K562 (cell line): Measurements from ENCODE around the gene WFIKKN1. TPM values are rescaled to one million over a fixed set of nuclear protein-coding genes. Genes with fewer than 3 reads are reported as not detected.

Source experiments
- FOXM1 ChIP-seq, 2 experiments: fragments of 450-650 bp in 1 of 2; sonication (generic) in 1 of 2; formaldehyde crosslinking in 1 of 2; IDR thresholded peaks; 2 replicates each; pipeline versions ENCODE4 v1.6.1 to v1.9.0; 2017 to 2022; ENCODE audit warnings: low read depth in 2 of 2, mild to moderate bottlenecking in 2 of 2, missing genetic modification reagents in 1 of 2, moderate library complexity in 1 of 2
- KDM1A ChIP-seq, 2 experiments: fragments of 450-650 bp; IDR thresholded peaks; 2 replicates each; pipeline ENCODE4 v1.6.1; 2016; ENCODE audit warnings: mild to moderate bottlenecking in 2 of 2
- KDM5B ChIP-seq: fragments of 200-600 bp; sonication (generic); IDR thresholded peaks from 2 replicates; pipeline ENCODE4 v1.6.1; 2012; ENCODE audit warnings: low read depth, mild to moderate bottlenecking, moderate library complexity, low read length, control low read depth, inconsistent platforms; ENCODE audit not compliant: insufficient replicate concordance
- MIER1 ChIP-seq: fragments of 450-650 bp; IDR thresholded peaks from 2 replicates; pipeline ENCODE4 v1.6.1; 2016; ENCODE audit warnings: antibody characterized with exemption, mild to moderate bottlenecking, low read depth
- NCOA4 ChIP-seq: fragments of 450-650 bp; IDR thresholded peaks from 2 replicates; pipeline ENCODE4 v1.6.1; 2018; ENCODE audit warnings: mild to moderate bottlenecking; ENCODE audit not compliant: partially characterized antibody
- NR1H2 ChIP-seq: sonication (generic); formaldehyde crosslinking; IDR thresholded peaks from 2 replicates; pipeline ENCODE4 v1.4.0; 2020; ENCODE audit warnings: mild to moderate bottlenecking, missing genetic modification reagents
- NR2C1 ChIP-seq, 2 experiments: fragments of 450-650 bp; IDR thresholded peaks; 2 replicates each; pipeline ENCODE4 v1.6.1; 2017; ENCODE audit warnings: mild to moderate bottlenecking in 2 of 2, antibody characterized with exemption in 1 of 2, inconsistent platforms in 1 of 2, missing compliant biosample characterization in 1 of 2, missing genetic modification characterization in 1 of 2
- PCBP2 ChIP-seq: fragments of 200-400 bp; formaldehyde crosslinking; IDR thresholded peaks from 2 replicates; pipeline ENCODE4 v1.6.1; 2018; ENCODE audit warnings: low read length, low read depth, mild to moderate bottlenecking, moderate library complexity; ENCODE audit not compliant: poor library complexity, severe bottlenecking
- PTRF ChIP-seq: fragments of 450-650 bp; IDR thresholded peaks from 2 replicates; pipeline ENCODE4 v1.6.1; 2016; ENCODE audit warnings: mild to moderate bottlenecking, missing genetic modification characterization, missing compliant biosample characterization
- STAT5B ChIP-seq: fragments of 250-450 bp; sonication (Bioruptor Pico); IDR thresholded peaks from 2 replicates; pipeline ENCODE4 v1.8.0; 2021; ENCODE audit warnings: mild to moderate bottlenecking, inconsistent platforms
- ZNF224 ChIP-seq: sonication (generic); formaldehyde crosslinking; IDR thresholded peaks from 2 replicates; pipeline ENCODE4 v1.8.0; 2022; ENCODE audit warnings: mild to moderate bottlenecking, missing genetic modification reagents
- polyA plus RNA-seq, 8 experiments: library from polyadenylated mRNA; depleted of rRNA in 4 of 8; stranded (reverse) in 5 of 8; unstranded in 3 of 8; fragments of >200 nt; fragmentation: Nextera tagmentation in 2 of 8; fragmentation: Illumina TruSeq in 1 of 8; extraction: Ambion mirVana in 2 of 8; extraction: Trizol in 1 of 8; gene quantifications; 2 replicates each; pipeline versions ENCODE4 v1.2.1 to v1.2.3, GENCODE V29; 2011 to 2014; ENCODE audit warnings: inconsistent platforms in 1 of 8, missing spikeins in 1 of 8
- total RNA-seq, 7 experiments: library from RNA; depleted of rRNA in 6 of 7; stranded (reverse); fragments of >200 nt in 6 of 7; fragmentation: Illumina TruSeq in 2 of 7; extraction: Trizol in 2 of 7; gene quantifications; 2 replicates each; pipeline versions ENCODE4 v1.2.1 to v1.2.3, GENCODE V29; 2011 to 2021; ENCODE audit warnings: low replicate concordance in 1 of 7
- TF ChIP-seq, protein P1 (sequence below): IDR thresholded peaks from 3 replicates; pipeline ENCODE4 v1.6.1; 2011; ENCODE audit warnings: borderline replicate concordance, mild to moderate bottlenecking; ENCODE audit not compliant: insufficient read length, insufficient read depth
- TF ChIP-seq, protein P2 (sequence below): fragments of 450-650 bp; IDR thresholded peaks from 2 replicates; pipeline ENCODE4 v1.6.1; 2016; ENCODE audit warnings: low read depth
- TF ChIP-seq, protein P3 (sequence below): fragments of 250-450 bp; sonication (Bioruptor Pico); IDR thresholded peaks from 2 replicates; pipeline ENCODE4 v1.4.0; 2020; ENCODE audit warnings: mild to moderate bottlenecking

Gene WFIKKN1
- total and polyA plus RNA-seq, 9 of the 15 experiments (the other 6 are each of a cell fraction or from before 2014, with no cell fraction given) = 0.14 to 1.1 (median 0.50) TPM; not detected in 4

DNA sequence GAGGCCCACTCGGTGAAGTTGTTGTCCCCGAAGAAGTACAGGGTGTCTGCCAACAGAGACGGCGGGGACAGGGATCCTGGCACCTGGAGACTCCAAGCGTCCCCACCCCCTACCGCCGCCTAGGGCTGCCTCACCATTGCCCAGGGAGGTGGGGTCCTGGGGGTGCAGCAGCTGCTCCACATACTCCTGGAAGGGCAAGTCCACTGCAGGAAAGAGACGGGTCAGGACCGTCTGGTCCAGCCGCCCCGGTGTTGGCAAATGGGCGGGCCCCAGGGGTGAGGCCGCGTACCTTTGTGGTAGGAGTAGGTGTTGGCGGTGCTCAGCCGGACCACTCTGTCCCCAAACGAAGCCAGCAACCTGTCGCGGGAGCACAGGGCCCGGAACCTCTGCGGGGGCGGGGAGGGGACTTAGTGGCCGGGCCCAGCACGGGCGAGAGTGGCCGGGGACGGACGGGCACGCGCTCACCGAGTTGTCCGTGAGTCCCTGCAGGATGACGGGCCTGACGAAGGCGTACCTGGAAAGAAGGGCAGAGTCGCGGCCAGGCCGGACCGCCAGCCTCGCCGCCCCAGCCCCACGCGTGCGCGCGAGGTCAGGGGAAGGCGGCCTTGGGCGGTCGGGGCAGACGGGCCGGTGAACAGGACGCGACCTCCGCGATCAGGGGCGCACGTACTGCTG is 52.7 kb downstream of the WFIKKN1 start (continued):
- TF ChIP-seq ZNF224 (CRISPR knock-in tag) (no peak), KDM5B (peak; percentile 22), KDM1A (IDR thresholded peaks at IDR 0.05) (no peak), FOXM1 (IDR thresholded peaks at IDR 0.05; ENCODE audit: low read depth) (no peak), FOXM1 (CRISPR knock-in tag; IDR thresholded peaks at IDR 0.05; ENCODE audit: low read depth) (peak; percentile 71; the same call in 1 of the 2 replicates), MIER1 (no peak), NR1H2 (CRISPR knock-in tag) (0 out of 2 replicates have a peak, but pooled peaks have one; percentile 66), STAT5B (CRISPR knock-in tag) (no peak), NCOA4 (no peak), PTRF (tag) (no peak), NR2C1 (IDR thresholded peaks at IDR 0.05) (no peak), NR2C1 (tag; IDR thresholded peaks at IDR 0.05) (no peak), PCBP2 (no peak)
- TF ChIP-seq, protein P1, sequence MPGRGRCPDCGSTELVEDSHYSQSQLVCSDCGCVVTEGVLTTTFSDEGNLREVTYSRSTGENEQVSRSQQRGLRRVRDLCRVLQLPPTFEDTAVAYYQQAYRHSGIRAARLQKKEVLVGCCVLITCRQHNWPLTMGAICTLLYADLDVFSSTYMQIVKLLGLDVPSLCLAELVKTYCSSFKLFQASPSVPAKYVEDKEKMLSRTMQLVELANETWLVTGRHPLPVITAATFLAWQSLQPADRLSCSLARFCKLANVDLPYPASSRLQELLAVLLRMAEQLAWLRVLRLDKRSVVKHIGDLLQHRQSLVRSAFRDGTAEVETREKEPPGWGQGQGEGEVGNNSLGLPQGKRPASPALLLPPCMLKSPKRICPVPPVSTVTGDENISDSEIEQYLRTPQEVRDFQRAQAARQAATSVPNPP = no peak
- TF ChIP-seq, protein P2, sequence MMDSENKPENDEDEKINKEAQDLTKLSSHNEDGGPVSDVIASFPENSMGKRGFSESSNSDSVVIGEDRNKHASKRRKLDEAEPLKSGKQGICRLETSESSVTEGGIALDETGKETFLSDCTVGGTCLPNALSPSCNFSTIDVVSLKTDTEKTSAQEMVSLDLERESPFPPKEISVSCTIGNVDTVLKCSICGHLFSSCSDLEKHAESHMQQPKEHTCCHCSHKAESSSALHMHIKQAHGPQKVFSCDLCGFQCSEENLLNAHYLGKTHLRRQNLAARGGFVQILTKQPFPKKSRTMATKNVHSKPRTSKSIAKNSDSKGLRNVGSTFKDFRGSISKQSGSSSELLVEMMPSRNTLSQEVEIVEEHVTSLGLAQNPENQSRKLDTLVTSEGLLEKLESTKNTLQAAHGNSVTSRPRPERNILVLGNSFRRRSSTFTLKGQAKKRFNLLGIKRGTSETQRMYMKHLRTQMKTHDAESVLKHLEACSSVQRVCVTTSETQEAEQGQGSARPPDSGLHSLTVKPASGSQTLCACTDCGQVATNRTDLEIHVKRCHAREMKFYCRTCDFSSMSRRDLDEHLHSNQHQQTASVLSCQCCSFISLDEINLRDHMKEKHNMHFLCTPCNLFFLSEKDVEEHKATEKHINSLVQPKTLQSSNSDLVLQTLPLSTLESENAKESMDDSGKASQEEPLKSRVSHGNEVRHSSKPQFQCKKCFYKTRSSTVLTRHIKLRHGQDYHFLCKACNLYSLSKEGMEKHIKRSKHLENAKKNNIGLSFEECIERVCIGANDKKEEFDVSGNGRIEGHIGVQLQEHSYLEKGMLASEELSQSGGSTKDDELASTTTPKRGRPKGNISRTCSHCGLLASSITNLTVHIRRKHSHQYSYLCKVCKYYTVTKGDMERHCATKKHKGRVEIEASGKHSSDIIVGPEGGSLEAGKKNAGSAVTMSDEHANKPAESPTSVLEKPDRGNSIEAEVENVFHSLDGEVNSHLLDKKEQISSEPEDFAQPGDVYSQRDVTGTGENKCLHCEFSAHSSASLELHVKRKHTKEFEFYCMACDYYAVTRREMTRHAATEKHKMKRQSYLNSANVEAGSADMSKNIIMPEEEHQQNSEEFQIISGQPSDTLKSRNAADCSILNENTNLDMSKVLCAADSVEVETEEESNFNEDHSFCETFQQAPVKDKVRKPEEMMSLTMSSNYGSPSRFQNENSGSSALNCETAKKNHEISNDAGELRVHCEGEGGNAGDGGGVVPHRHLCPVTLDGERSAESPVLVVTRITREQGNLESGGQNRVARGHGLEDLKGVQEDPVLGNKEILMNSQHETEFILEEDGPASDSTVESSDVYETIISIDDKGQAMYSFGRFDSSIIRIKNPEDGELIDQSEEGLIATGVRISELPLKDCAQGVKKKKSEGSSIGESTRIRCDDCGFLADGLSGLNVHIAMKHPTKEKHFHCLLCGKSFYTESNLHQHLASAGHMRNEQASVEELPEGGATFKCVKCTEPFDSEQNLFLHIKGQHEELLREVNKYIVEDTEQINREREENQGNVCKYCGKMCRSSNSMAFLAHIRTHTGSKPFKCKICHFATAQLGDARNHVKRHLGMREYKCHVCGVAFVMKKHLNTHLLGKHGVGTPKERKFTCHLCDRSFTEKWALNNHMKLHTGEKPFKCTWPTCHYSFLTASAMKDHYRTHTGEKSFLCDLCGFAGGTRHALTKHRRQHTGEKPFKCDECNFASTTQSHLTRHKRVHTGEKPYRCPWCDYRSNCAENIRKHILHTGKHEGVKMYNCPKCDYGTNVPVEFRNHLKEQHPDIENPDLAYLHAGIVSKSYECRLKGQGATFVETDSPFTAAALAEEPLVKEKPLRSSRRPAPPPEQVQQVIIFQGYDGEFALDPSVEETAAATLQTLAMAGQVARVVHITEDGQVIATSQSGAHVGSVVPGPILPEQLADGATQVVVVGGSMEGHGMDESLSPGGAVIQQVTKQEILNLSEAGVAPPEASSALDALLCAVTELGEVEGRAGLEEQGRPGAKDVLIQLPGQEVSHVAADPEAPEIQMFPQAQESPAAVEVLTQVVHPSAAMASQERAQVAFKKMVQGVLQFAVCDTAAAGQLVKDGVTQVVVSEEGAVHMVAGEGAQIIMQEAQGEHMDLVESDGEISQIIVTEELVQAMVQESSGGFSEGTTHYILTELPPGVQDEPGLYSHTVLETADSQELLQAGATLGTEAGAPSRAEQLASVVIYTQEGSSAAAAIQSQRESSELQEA = no peak
- TF ChIP-seq, protein P3, sequence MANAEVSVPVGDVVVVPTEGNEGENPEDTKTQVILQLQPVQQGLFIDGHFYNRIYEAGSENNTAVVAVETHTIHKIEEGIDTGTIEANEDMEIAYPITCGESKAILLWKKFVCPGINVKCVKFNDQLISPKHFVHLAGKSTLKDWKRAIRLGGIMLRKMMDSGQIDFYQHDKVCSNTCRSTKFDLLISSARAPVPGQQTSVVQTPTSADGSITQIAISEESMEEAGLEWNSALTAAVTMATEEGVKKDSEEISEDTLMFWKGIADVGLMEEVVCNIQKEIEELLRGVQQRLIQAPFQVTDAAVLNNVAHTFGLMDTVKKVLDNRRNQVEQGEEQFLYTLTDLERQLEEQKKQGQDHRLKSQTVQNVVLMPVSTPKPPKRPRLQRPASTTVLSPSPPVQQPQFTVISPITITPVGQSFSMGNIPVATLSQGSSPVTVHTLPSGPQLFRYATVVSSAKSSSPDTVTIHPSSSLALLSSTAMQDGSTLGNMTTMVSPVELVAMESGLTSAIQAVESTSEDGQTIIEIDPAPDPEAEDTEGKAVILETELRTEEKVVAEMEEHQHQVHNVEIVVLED (CRISPR knock-in tag) = no peak
